Measurements from ENCODE around the gene ORC6.
"Not testable (repeated sequence)": the region's sequence is repeated elsewhere in the genome, so short reads cannot be mapped to it uniquely, and the experiment has no call there.

ORC6 gene

DNA sequence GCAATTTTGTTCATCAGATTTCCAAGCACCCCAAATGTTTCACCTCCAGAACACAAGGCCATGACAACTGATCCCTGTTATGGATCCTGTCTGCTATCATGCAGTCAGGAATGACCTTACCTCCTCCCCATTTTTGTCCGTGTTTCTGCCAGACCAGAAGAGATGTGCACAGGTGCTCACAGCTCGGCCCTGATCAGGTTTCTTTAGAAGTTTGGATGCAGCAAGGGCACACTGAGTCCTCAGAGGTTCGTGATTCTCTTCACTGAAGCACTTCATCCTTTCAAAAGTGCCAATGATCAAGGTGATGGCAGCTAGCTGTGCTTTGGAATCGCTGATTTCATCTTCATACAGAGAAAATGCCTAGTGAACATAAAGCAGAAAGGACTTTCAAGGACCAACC is 27.3 kb upstream of the ORC6 start:
- no peak for DNase-seq (ENCODE audit: low read depth)
- TF ChIP-seq, protein P1, sequence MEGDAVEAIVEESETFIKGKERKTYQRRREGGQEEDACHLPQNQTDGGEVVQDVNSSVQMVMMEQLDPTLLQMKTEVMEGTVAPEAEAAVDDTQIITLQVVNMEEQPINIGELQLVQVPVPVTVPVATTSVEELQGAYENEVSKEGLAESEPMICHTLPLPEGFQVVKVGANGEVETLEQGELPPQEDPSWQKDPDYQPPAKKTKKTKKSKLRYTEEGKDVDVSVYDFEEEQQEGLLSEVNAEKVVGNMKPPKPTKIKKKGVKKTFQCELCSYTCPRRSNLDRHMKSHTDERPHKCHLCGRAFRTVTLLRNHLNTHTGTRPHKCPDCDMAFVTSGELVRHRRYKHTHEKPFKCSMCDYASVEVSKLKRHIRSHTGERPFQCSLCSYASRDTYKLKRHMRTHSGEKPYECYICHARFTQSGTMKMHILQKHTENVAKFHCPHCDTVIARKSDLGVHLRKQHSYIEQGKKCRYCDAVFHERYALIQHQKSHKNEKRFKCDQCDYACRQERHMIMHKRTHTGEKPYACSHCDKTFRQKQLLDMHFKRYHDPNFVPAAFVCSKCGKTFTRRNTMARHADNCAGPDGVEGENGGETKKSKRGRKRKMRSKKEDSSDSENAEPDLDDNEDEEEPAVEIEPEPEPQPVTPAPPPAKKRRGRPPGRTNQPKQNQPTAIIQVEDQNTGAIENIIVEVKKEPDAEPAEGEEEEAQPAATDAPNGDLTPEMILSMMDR (IDR thresholded peaks at IDR 0.05; ENCODE audit: insufficient read depth, low read depth, low read length, missing control alignments): no peak
- no peak overlapping the region for H3K4me3 ChIP-seq (ENCODE audit: low read depth, low read length)

DNA sequence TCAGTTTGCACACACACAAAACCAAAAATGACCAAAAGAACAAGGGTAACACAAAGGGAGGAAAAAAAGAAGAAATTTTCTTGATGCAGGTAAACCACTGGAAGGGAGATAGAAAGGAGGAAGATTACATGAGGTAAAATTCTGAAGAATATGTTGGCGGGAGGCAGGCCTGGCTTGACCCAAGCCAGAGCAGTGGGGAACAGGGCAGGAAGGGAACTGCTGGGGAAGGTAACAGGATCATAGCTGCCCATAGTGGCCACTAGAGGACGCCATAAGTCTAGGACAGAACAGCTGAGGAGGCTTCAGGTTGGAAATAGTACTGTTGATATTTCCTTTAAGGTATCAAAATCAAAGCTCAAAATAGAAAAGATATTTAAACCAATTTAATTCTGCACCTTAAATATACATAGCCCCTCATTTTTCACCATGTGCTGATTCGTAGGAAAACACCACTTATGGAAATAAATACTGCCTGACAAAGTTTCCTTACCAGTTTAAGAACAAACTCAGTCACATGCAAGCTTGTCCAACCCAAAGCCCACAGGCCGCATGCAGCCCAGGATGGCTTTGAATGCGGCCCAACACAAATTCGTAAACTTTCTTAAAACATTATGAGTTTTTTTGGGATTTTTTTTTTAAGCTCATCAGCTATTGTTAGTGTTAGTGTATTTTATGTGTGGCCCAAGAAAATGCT is 16.0 kb upstream of the ORC6 start:
- H3K4me3 ChIP-seq (ENCODE audit: low read depth, low read length): no peak overlapping the region
- TF ChIP-seq, protein P1 (IDR thresholded peaks at IDR 0.05; ENCODE audit: insufficient read depth, low read depth, low read length, missing control alignments): peak; percentile 99
- peak; percentile 77 for DNase-seq (ENCODE audit: low read depth)

DNA sequence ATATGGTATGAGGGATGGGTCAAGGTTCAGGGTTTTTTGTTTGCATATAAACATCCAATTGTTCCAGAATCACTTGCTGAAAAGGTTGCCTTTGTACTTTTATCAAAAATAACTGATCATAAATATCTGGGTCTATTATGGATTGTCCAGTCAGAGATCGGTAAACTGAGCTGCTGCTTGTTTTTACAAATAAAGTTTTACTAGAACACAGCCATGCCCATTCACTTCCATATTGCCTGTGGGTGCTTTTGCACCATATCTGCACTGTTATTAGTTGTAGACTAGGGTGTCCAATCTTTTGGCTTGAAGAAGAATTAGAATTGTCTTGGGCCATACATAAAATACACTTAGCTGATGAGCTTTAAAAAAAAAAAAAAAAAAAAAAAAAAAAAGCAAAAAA is 11.5 kb upstream of the ORC6 start:
- not testable (repeated sequence) for H3K4me3 ChIP-seq (ENCODE audit: low read depth, low read length)

DNA sequence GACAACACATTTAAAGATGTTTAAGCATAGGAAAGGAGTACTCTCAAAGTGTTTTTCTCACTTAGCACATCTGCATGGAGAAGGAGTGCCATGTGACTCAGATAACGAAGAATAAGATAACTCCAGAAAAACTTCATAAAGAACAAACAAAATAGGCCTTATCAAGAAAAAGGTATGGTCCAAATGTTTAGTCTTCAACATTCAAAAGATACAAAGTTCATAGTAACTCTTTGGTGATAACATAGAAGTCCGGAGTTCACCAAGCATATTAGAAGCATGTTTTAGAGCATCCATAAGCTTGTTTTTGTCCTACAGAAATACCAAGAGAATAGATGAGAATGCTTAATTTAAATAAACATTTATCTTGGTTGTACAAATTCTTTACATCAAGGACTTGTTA is 7.6 kb upstream of the ORC6 start:
- DNase-seq (ENCODE audit: low read depth); H3K4me3 ChIP-seq (ENCODE audit: low read depth, low read length): not testable (repeated sequence)

More for the DNA sequence above, 11.5 kb upstream of the ORC6 start:
- not testable (repeated sequence) for DNase-seq (ENCODE audit: low read depth)

DNA sequence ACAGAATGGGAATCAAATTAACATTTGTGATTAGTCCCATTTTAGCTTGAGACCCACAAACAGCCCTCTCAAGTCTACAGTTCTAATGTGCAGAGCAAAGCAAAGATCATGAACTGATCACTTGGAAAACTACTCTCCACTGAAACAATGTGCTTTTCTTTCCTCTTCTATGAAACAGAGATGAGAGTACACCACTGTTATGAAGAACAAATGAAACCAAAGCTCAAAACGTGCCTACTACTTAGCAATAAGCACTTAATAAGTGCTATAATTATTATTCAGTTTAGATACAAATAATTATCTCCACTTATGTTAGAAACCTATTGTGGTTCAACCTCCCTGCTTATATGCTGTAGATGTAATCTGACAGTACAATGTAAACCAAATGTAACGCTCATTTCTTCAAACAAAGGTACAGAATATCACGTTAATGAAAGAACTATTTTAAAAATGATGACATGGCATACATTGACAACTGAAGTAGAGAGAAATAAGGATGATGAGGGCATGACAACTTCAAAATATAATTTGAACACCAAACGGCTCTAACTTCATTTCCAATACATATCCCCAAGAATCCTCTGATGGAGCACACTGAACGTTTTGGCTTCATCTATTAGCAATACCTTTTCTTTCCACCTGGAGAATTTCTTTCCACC is 2.5 kb upstream of the ORC6 start:
- TF ChIP-seq, protein P1 (IDR thresholded peaks at IDR 0.05; ENCODE audit: insufficient read depth, low read depth, low read length, missing control alignments): no peak
- DNase-seq (ENCODE audit: low read depth): no peak
- H3K4me3 ChIP-seq (ENCODE audit: low read depth, low read length): peak overlapping the region; percentile 1; the same call in 1 of the 2 replicates

DNA sequence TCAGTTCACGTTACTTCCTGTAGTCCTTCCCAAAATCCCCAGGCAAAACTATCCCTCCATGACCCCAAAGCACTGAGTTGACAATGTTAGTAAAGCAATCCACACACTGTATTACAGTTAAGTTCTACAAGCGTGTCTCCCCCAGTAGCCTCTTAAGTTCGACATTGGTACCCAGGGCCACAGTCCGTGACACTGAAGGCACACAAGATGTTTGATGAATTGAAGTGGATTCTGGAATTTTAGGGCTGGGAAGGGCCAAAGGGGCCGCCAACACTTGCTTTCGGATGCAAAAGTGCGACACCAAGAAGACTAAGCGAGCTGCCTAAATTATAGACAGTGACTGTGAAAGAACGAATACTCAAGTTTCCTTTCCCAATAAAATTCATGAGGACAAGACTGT is 2.0 kb upstream of the ORC6 start:
- H3K4me3 ChIP-seq (ENCODE audit: low read depth, low read length): peak overlapping the region; percentile 95
- TF ChIP-seq, protein P1 (IDR thresholded peaks at IDR 0.05; ENCODE audit: insufficient read depth, low read depth, low read length, missing control alignments): no peak
- no peak for DNase-seq (ENCODE audit: low read depth)

DNA sequence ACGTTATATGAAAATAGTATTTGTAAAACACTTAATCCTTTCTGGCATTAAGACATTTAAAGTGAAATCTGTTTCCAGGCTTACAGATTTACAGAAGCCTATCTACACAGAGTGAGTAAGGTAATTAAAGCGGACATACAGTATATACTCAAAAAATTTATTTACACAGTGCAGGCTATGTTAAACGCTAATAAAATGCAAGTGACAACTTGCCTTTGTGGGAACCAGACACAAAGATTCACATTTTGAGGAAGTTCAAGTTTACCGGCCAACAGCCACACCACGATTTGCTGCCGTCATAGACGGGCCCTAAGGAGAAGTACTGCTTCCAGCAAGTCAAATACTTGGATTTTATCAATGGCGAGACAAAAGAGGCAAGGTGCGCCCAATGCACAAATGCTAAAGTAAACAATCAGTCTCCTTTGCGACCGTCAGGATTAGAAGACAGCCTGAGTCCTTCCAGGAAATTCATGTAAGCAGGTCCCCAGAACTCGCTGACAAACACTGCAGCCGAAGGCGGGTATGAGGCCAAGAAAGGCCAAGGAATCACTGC is 1.3 kb upstream of the ORC6 start:
- peak overlapping the region; percentile 95 for H3K4me3 ChIP-seq (ENCODE audit: low read depth, low read length)
- TF ChIP-seq, protein P1 (IDR thresholded peaks at IDR 0.05; ENCODE audit: insufficient read depth, low read depth, low read length, missing control alignments): peak; percentile 39
- DNase-seq (ENCODE audit: low read depth): no peak
